GM04503 (cell line): Measurements from ENCODE around the gene SDHB.

Experiments used
- DNase-seq: peaks from one replicate; pipeline ENCODE4 v3.0.0-alpha.2; 2012; ENCODE audit warnings: low read depth

The SDHB gene

DNA sequence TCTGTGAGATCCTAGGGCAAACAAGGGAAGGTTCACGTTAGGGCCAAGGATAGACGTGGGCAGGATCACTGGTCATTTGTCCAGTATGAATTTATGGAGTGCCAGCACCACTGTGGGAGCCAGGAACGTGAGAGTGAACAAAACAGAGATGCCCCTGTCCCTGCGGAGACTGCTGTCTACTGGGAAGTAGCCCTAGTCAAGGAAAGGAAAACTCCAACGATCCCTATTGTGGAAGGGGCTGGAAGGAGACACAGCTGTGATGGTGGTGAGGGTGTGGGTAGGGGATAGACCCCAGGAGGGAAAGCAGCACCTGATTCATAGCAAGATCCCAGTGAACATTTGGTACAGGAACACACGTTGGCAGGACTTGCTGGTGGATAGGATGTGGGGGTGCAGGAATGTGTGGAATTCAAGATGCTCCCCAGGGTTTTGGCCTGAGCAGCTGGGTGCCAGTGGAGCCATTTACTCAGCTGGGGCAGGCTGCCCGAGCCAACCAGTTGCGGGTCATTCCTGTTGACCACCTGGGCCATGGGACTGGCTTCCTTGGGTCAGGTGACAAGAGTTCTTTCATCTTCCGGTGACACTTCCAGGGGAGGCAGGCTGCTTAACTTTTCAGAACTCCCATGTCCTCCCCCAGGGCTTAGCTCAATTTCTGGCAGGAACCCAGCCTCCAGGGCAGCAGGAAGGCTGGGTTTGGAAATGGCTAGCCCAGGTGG lies 40.9 kb downstream of the SDHB start:
- DNase-seq = no peak

DNA sequence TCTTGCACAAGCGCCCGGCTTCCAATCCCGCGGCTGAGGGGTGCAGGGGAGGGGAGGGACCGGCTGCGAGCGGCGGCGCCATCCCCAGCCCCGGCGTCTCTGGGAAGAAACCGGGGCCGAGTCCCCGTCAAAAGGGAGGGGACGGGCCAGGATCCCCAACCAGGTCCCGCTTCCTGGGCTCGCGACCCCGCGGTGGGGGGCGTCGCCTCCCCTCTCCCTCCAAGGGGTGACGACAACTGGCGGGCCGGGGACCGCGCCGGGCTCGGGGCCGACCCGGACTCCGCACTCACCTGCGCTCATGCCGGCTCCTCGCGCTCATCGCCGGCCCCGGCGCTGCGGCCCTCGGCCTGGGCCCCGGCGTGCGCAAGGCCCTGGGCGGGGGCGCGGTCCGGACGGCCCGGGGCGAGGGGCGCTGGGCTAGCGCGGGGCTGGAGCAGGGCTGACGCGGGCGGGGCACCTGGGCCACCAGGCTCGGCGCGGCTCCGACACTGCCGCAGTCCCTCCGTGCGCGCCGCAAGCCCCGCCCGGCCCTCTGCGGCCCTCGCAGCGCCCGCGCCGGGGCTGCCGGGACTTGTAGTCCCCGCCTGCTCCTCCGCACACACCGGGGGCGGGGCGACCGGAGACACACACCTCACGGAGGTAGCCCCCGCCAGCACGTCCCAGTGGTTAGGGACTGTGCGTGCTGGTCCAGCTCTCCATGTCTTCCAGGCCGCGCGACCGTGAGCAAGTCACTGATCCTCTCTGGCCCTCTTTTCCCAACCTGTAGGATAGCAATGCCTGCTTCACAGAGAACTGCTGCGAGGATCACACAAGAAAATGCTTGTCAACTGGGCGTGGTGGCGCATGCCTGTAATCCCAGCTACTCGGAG lies 42.2 kb downstream of the SDHB start, which contains the start of gene ATP13A2:
Gene ATP13A2 (minus strand): TSS at position 490 of the 869 bp plus-strand sequence. CDS start 190 bp downstream, at position 300.
- DNase-seq = no peak

DNA sequence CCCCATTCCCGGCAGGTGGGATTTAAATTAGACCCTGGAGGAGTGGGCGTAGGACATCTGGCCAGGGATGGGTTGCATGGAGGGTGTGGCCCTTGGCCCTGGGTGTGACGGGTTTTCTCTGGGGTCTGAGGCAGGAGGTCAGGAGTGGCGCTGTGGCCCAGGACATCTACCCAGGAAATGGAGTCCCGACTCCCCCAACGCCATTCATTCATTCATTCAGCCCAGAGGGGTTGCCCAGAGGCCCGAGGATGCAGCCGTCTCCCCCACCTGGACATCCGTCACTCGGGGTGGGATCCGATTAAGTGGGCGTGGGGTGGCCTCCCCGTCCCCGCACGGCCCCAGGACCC lies 42.8 kb downstream of the SDHB start:
- DNase-seq = no peak

DNA sequence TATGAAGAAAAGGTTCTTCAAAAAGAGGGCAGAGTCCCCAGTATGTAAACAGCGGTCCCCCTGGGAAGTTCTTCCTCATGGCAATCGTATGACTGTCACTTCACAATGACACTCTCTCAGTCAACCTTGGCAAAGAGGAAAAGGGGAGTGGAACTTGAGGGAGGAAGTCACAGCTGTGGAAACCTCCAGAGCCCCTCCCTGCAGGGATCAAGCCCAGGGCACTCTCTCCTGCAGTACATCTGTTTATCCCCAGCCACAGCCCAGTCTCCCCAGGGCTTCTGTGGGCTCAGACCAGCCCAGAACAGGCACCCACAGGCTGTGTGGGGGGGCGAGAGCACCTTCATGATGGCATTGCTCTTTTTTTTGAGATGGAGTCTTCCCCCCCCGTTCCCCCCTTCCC lies 44.1 kb downstream of the SDHB start:
- no peak for DNase-seq

DNA sequence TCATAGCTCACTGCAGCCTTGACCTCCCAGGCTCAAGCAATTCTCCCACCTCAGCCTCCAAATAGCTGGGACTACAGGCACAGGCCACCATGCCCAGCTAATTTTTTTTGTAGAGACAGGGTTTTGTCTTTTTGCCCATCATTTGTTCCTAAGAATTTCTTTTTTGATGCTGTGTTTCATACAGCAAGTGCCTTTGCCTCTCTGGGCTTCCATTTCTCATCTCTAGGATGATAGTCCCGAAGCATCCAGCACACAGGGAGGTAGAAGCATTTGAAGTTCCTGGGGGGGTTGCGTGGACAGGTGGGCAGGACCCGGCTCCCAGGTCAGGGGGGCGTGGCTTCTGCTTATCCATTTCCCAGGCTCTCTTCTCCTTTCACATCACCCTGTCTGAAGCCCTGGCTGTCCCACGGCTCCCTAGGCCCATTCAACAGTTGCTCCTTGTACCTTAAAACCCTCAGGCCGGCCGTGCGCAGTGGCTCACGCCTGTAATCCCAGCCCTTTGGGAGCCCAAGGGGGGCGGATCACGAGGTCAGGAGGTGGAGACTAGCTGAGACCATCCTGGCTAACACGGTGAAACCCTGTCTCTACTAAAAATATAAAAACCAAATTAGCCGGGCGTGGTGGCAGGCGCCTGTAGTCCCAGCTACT lies 45.5 kb downstream of the SDHB start:
- no peak for DNase-seq

DNA sequence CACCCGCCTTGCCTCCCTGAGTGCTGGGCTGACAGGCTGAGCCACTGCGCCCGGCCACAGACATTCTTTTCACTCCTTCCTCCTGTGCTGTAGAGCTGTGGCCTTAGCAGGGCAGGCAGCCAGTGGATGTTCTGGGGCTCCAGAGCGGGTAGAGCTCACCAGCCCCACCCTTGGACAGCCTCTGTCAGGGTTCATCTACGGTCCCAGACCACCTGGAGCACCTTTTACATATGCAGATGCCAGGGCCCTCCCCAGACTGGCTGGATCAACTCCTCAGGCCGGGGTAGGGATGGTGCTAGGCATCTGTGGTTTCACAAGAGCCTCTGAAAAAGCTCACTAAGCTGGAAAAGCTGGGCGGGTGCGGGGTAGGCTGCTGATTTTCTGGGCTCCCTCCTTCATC lies 46.7 kb downstream of the SDHB start:
- DNase-seq = no peak

DNA sequence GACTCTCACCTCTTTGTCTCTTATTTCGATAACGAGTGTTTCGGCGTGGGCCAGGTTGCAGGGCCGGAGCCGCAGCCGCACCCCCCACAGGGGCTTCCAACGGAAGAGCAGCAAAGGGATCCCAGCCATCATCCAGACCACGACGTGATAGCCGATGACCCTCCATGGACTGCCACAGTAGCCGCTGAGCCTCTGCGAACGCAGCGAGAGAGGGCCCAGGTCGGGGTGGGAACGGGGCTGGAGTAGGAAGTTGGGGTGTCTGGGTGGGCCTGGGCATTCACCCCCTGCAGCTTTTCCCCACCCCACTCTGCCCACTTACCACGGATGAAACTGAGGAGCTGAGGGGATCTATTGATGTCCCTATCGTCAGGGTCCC lies 48.5 kb downstream of the SDHB start:
- DNase-seq = no peak

DNA sequence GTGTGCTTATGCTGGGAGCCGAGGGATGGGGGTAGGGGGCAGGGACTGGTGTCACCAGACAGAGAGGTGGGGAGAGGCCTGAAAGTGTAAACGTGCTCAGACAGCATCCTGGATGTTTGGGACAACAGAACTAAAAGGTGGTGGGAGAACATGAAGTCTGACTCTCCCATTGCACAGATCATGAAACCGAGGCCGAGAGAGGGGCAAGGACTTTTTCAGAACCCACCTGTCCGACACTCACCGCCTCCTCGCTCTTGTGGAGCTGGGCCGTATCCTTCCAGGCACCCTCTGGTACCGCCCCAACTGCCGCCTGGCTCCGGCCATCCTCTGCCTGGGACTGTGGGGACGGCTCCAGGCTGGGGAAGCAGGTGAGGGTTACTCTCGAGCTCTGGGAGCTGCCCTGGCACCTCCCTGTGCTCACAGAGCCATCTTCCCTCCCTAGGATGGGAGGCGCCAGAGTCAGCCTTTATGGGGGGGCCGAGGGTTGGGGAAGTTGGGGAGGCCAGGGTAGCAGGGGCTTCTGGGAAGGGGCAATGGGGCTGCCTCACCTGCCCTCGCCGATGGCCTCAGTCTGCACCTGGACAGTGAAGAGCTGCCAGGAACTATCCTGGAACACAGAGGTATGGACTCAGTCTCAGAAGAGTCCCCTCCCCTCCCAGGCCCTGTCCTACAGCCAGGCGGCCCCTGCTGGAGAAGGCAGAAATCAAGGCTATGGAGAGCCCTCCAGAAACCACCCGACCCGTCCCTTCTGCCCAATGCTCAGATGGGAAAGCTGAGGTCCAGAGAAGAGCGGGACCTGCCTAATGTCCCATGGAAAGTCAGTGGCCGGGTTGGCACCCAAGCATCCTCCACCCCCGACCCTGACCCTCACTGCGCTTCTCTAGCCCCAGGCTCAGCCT lies 49.1 kb downstream of the SDHB start:
- DNase-seq = no peak

DNA sequence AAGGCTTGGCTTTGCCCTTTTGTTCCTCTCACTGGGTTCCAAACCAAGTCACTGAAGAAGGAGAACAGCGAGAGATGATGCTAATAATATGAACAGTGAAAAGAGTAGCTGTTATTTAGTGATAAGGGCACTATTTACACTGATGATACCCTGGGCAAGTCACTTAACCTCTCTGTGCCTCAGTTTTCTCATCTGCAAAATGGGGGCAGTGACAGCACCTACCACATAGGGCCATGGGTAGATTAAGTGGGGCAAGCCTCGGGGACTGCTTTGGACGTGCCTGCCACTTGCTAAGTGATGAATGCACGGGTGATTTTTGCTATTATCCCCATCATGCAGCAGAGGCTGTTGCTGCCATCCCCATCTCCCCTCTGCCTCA lies 51.3 kb downstream of the SDHB start:
- no peak for DNase-seq

DNA sequence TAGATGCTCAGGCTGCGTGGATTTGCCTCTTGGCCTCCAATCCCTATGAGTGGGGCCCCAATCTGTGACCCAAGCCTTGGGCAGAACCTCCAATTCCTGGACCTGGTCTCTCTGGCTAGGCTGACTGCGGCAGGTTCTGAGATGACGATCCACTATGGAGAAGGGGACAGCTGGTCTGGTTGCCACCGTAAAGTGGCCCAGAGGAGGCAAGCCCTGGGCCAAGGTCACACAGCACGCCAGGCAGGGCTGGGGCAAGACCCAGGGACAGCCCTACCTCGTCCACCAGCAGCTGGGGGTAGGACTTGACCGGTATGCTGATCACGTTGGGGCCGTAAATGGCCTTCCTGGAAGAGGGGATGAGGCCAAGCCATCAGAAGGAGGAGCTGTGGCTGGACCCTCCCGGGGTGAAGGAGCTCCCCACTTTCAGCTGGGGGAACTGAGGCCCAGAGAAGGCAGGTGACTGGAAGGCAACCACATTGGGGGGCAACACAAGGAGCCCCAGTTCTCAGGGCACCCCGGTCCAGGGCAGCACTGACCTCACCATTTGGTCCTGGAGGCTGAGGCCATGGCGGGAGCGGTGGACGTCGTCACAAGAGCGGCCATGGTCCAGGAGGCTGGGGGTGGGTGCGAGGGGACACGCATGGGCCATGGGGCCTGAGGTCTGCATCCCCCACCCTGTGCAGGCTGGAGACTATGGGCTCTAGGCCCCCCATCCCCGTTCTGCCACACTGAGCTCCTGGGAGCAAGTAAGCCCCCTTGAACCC lies 51.9 kb downstream of the SDHB start:
- no peak for DNase-seq

DNA sequence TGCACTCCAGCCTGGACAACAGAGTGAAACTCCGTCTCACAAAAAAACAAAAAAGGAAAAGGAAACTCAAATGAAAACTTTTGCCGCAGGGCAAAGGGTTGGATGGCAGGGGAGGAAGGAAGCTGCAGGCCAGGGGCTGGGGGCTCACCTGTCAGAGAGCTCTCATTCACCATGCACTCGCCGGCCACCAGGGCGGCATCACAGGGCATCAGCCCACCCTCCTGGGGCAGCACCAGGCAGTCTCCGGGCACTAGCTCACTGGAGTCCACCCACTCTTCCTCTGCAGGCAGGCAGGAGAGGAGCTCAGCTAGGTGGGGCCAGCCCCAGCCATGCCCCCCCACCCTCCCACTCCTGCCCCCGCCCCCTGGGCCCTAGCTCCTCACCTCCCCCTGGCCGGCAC lies 54.0 kb downstream of the SDHB start:
- DNase-seq = no peak

DNA sequence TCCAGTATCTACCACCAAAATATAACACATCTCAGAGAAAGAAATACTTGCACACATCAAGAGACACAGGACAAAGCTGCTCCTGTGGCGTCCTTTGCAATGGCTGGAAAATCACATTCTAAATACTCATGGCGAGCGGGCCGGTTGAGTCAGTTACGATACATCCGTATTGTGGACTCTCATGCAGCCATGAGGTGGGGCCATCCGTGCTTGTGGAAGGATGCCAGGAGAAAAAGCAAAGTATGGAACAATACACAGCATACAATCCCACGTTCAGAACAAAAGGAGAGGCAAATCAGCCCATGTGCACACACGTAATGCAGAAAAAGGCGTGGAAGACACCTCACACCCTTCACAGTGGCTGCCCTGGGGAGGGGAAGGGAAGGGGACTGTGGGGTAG lies 55.2 kb downstream of the SDHB start:
- DNase-seq = no peak

DNA sequence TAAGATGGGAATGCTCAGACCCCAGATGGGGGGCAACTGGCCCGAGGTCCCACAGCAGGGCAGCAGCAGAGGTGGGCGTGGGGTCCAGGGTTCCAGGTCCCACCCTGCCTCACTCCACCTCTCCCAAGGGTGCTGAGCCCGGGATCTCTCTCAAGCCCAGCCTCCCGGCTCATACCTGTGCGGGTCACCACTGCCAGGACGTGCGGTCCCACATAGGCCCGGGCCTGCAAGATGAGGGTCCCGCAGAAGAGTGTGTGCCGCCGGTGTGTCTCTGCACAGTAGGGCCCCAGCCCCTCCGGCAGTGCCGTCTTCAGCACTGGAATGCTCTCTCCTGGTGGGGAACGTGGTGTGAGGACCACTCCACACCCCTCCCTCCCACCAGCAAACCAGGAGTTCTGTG lies 57.0 kb downstream of the SDHB start:
- no peak for DNase-seq

DNA sequence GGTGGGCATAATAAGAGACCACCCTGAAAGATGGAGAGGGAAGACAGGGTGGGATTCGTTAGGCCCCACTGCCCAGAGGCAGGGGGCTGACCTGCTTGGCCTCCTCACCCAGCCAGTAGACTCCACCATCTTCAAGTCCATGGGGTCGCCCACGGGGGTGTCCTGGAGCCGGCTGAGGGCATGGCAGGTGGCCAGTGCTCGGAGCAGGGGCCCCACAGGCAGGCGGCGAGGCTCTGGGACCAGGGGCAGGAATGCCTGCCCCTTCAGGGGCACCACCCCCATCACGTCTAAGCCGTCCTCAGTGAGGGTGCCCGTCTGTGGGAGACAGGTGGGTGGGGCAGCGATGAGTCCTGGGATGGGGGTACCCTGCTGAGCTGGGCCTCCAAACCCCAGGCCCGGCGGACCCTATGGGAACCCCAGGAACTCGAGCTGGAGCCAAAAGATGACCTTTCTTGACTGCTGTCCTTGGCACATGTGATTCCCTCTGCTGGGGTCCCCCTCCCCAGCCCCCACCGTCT lies 60.3 kb downstream of the SDHB start:
- DNase-seq = no peak

DNA sequence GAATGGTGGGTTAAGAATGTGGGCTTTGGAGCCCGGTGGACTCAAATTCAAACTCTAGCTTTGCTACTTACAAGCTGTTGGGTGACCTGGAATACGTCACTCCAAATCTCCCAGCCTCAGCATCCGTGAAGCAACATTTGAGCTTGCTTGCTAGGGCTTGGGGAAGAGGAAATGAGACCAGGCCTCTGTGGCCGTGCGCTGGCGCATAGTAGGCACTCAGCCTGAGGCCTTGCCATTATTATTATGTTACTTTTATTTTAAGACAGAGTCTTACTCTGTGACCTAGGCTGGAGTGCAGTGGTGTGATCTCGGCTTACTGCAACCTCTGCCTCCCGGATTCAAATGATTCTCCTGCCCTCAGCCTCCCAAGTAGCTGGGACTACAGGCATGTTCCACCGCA lies 61.2 kb downstream of the SDHB start:
- DNase-seq = no peak

DNA sequence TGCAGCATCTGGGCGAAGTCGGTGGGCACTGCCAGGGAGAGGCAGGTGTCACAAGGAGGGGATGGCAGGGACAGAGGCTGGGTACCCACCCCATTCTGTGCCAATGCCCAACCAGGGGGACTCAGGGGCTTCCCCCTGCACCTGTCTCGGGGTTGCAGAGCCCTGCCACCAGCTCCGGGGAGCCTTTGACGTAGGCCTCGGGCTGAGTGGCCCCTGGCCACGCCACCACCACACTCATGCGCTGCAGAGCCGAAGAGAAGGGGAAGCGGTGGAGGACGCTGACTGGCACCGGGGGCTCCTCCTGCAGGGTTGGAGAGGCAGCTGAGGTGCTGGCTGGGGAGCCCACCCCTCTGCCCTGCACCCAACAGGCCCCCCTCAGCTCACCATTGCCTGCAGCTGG lies 61.7 kb downstream of the SDHB start:
- DNase-seq = no peak

DNA sequence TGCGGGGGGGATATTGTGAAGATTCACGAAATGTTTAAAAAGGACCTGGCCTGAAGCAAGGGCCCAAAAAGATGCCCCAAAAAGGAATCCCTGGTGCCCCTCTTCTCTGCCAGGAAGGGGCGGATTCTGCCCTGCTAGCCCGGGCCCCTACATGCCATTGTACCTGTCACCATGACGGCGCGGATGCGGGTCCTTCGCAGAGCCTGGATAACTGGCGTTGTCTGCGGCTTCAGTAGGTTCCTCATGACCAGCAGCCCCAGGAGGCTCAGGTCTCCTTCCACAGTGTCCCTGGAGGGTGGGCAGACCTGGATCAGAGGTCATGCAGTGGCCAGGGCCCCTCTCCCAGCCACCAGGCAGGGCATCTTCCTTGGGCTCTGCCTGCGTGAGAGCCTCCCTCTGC lies 62.3 kb downstream of the SDHB start:
- DNase-seq = no peak

DNA sequence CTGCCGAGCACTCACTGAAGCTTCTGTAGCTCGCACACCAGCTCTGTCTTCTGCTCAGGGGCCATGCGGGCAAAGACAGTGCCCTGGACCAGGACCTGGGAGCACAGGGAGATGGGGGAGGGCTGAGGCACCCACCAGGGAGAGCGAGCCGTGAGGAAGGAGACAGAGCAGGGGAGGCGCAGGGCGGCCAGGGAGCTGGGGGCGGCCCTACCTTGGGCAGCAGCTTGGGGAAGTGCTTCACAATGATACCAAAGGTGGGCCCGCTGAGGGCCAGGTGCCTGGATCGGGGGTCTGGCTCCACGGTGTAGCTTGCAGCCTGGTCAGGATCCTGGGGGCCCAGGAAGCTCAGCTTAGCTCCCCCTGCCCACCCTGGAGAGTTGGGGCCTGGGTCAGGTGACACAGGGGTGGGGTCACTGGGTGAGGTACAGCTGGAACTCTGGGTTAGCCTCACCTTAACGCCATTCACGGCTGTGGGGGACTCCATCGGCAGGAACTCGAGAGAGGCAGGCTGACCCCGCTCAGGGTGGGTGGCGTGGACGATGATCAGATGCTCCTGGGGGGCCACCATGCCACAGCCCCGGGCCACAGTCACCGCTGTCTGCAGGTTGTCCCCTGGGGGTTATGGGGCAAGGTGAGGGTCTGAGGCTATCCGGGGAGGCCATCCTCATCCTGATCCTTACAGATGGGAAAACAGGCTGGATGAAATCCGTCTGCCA lies 64.0 kb downstream of the SDHB start:
- DNase-seq = no peak

DNA sequence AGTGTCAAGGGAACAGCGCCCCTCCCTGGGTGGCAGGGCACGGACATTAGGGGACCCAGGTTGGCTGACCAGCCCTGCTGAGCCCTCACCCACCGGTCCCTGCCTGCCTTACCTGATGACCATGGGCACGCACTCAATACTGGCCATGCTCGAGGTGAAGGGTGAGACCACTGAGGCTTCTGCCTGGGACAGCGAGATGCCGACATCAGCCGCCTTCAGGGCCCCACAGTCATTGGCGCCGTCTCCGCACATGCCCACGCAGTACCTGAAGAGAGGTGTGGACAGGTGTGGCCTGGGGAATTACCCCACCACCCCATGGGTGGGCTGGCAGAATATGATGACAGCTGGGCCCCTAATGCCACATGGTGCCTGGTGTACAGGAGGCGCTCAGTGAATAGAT lies 65.6 kb downstream of the SDHB start:
- DNase-seq = no peak

DNA sequence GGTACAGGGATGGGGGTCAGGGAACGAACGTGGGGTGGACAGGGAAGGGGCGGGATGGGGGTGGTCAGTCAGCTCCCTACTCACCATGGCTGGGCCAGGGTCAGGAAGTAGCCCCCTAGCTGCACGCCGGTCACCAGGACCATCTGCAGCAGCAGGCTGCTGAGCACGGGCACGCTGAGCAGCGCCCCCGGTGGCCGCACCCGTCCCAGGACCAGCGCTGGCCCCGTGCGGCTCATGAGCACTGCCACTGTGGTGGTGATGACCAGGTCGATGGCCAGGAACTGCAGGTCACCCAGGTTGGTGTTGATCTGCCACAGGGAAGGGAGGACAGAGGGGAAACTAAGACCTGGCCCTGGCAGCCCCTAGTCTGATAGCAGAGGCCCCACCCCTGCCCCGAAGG lies 66.9 kb downstream of the SDHB start:
- no peak for DNase-seq

DNA sequence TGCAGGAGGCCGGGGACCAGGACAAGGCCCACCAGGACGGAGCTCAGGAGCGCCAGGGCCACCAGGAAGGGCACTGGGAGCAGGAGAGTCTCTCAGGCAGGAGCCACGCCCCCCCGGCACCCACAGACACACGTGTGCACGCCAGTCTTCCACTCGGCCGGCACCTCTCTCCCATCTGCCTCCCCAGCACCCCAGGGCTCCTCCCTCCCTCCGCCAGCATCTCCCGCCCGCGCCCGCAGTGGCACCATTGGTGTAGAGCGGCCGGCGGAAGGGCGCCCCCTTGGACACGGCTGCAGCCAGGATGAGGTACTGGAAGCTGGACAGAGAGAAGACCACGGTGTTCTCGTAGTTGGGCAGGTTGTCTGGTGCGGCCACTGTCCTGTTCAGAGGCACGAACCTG lies 67.3 kb downstream of the SDHB start:
- DNase-seq = no peak
